GM06990 (cell line): Measurements from ENCODE around the gene NF1.
"Not testable (repeated sequence)": the region's sequence is repeated elsewhere in the genome, so short reads cannot be mapped to it uniquely, and the experiment has no call there.

Source experiments
- DNase-seq: peaks from one replicate; pipeline ENCODE4 v3.0.0-alpha.2; 2011; ENCODE audit not compliant: insufficient read length; ENCODE audit errors: extremely low read depth
- H3K27me3 ChIP-seq: replicated peaks from 2 replicates; pipeline ENCODE4 v1.6.0; 2011; ENCODE audit warnings: low read length; ENCODE audit not compliant: control insufficient read depth, insufficient read depth
- H3K36me3 ChIP-seq: 2 replicates; pipeline ENCODE4 v1.5.1; 2011; ENCODE audit warnings: low read length; ENCODE audit not compliant: control insufficient read depth, insufficient read depth
- H3K4me3 ChIP-seq: replicated peaks from 2 replicates; pipeline ENCODE4 v1.5.1; 2011; ENCODE audit warnings: low read depth, mild to moderate bottlenecking, control low read depth, low read length
- CTCF ChIP-seq: IDR thresholded peaks from 2 replicates; pipeline ENCODE4 v1.5.1; 2011; ENCODE audit warnings: low read length, control low read depth, mild to moderate bottlenecking, inconsistent platforms; ENCODE audit not compliant: insufficient read depth, poor library complexity, severe bottlenecking

The NF1 gene

DNA sequence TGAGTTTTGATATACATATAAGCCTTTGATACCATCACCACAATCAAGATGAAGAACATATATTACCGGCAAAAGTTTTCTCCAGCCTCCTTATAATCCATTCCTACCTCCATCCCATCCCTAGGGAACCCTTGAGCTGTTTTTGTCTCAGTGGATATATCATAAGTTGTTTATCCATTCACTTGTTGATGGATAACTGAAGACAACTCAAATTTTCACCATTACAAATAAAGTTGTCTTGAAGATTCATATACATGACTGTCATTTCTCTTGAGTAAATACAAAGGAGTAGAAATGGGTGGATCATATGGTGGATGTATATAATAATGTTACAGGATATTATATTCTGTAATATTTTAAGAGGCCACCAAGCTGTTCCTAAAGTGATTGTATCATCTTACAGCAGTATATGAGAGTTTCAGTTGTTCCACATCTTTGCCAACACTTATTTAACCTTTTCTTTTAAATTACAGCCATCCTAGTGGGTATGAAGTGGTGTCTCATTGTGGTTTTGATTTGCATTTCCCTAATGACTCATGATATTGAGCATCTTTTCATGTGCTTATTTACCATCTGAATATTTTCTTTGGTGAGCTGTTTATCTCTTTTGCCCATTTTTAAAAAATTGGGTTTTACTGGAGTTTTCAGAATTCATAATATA lies 17.4 kb downstream of the NF1 start:
- H3K27me3 ChIP-seq = no peaks in the 10 kb centered on the region
- no peaks in the 10 kb centered on the region for H3K36me3 ChIP-seq
- no peak for TF ChIP-seq CTCF
- no peak overlapping the region for H3K4me3 ChIP-seq
- DNase-seq = no peak

DNA sequence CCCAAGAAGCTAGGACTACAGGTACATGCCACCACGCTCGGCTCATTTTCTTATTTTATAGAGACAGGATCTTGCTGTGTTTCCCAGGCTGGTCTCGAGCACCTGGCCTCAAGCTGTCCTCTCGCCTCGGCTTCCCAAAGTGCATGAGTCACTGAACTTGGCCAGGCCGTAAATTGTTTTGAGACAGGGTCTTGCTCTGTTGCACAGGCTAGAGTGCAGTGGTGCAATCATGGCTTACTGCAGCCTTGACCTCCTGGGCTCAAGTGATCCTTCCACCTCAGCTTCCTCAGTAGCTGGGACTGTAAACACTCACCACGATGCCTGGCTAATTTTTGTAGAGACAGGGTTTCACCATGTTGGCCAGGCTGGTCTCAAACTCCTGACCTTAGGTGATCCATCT lies 18.6 kb downstream of the NF1 start:
- H3K27me3 ChIP-seq, H3K36me3 ChIP-seq, H3K4me3 ChIP-seq, DNase-seq: not testable (repeated sequence)

DNA sequence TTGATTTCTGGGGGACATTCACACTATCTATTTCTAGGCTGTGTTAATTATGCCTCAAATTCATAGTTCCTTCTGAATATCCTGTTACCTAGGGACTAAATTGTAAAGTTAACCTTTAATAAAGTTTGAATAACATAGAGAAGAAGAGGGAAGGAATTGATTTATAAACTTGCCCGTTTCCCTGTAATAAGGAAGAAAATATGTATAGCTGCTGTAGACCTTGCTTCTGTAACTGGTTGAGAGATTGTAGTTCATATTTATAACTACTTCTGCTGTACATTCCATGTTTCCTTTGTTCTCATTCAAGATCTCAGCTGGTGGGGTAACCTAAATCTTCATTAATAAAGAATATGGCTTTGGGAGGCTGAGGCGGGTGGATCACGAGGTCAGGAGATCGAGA lies 19.2 kb downstream of the NF1 start:
- no peak overlapping the region for H3K4me3 ChIP-seq
- no peak for DNase-seq
- no peaks in the 10 kb centered on the region for H3K27me3 ChIP-seq
- H3K36me3 ChIP-seq = no peaks in the 10 kb centered on the region
- no peak for TF ChIP-seq CTCF

DNA sequence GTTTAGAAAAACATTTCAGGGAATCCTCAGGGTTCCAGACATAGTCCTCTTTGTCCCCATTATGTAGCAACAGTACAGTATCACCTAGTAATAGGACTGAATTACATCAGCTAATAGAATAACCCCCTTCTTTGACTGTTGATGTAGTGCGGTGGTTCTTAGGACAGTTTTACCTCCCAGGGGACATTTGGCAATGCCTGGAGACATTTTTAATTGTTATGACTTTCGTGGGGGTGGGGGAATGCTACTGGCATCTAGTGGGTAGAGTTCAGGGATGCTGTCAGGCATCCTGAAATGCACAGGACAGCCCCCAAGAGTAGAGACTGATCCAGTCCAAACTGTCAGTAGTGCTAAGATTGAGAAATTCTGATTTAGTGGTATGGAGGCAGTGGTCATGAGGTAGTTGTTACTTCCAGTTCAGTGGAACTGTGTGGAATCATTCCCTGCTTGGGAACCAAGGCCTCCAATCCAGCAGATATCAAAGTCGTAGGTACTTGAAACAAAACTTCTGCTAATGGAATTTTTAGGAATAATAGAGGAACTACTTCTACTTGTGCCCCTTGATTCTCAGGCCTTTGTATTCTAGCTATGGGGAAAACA lies 20.3 kb downstream of the NF1 start:
- no peak for TF ChIP-seq CTCF
- Histone ChIP-seq H3K36me3 (no peaks in the 10 kb centered on the region), H3K4me3 (no peak overlapping the region), H3K27me3 (no peaks in the 10 kb centered on the region)
- no peak for DNase-seq

DNA sequence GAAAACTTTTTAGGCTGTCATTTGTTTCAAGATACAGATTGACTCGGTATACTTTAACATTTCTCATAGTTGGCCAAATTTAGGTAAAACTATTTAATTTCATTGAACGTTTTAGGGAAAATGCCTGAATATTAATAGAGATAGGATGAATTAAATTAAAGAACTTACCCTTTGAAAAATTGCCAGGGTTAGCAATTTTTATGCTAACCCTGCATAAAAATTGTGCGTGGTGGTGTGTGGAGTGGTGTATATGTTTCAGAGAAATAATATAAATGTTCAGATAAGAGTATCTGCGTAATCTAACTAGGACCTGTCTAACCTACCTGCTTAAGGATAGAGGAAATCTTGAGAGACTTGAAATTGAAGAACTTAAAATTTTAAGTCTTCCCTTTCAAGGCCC lies 21.4 kb downstream of the NF1 start:
- no peaks in the 10 kb centered on the region for H3K27me3 ChIP-seq
- DNase-seq = no peak
- no peak for TF ChIP-seq CTCF
- no peak overlapping the region for H3K4me3 ChIP-seq
- no peaks in the 10 kb centered on the region for H3K36me3 ChIP-seq

DNA sequence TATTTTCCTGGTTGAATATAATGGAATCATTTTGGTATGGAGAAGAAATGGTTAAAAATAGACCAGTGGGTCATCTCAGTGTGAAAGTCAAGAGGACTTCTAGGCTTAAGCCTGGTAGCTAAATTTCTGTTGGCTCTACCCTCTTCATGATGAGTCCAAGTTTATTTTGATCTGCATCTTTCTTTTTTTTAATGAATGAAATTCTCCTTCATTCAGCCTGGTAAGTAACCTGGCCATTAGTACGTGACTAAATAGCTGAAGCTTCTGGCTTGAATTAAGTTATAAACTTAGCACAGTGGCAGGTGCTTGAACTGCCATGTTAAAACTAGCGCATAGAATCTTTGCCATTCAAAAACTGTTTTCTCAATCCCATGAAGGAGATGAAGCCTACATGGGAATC lies 28.0 kb downstream of the NF1 start:
- no peak for TF ChIP-seq CTCF
- no peaks in the 10 kb centered on the region for H3K27me3 ChIP-seq
- no peak for DNase-seq

More for the DNA sequence above, 28.0 kb downstream of the NF1 start:
- Histone ChIP-seq H3K4me3 (no peak overlapping the region), H3K36me3 (no peaks in the 10 kb centered on the region)
